ENCODE measurements around the gene CDC37L1.

CDC37L1 gene

GRCh38 chr9:4713849-4714248, 34.5 kb downstream of the CDC37L1 start:
- no peak for DNase-seq (ENCODE audit: low read depth in 2 of 3, low spot score in 2 of 3)

GRCh38 chr9:4714266-4715016, 35.1 kb downstream of the CDC37L1 start:
- no peak for DNase-seq (ENCODE audit: low read depth in 2 of 3, low spot score in 2 of 3)

GRCh38 chr9:4716163-4716562, 36.8 kb downstream of the CDC37L1 start:
- DNase-seq (ENCODE audit: low read depth in 2 of 3, low spot score in 2 of 3): no peak

GRCh38 chr9:4717815-4718214, 38.4 kb downstream of the CDC37L1 start:
- DNase-seq (ENCODE audit: low read depth in 2 of 3, low spot score in 2 of 3): no peak

- no peak for DNase-seq (ENCODE audit: low read depth in 2 of 3, low spot score in 2 of 3)
These were observed 39.5 kb downstream of the CDC37L1 start for GRCh38 chr9:4718911-4719310.

GRCh38 chr9:4721736-4722135, 42.4 kb downstream of the CDC37L1 start:
- no peak for DNase-seq (ENCODE audit: low read depth in 2 of 3, low spot score in 2 of 3)

GRCh38 chr9:4725706-4726442, 46.5 kb downstream of the CDC37L1 start:
- DNase-seq (ENCODE audit: low read depth in 2 of 3, low spot score in 2 of 3): no peak

- no peak for DNase-seq (ENCODE audit: low read depth in 2 of 3, low spot score in 2 of 3)
These were observed 48.2 kb downstream of the CDC37L1 start for GRCh38 chr9:4727593-4727992.

- no peak for DNase-seq (ENCODE audit: low read depth in 2 of 3, low spot score in 2 of 3)
These were observed 53.5 kb downstream of the CDC37L1 start for GRCh38 chr9:4732890-4733289.

- DNase-seq (ENCODE audit: low read depth in 2 of 3, low spot score in 2 of 3): no peak
These were observed 54.8 kb downstream of the CDC37L1 start for GRCh38 chr9:4734150-4734549.

- no peak for DNase-seq (ENCODE audit: low read depth in 2 of 3, low spot score in 2 of 3)
These were observed 59.7 kb downstream of the CDC37L1 start for GRCh38 chr9:4738866-4739586.

- no peak for DNase-seq (ENCODE audit: low read depth in 2 of 3, low spot score in 2 of 3)
These were observed 60.4 kb downstream of the CDC37L1 start for GRCh38 chr9:4739587-4740387.

- no peak for DNase-seq (ENCODE audit: low read depth in 2 of 3, low spot score in 2 of 3)
These were observed 60.9 kb downstream of the CDC37L1 start for GRCh38 chr9:4740388-4740637.

GRCh38 chr9:4740638-4741364, 61.4 kb downstream of the CDC37L1 start, which contains the start of gene AK3:
TSS of gene AK3 (minus strand) at chr9:4741202. CDS start at chr9:4741087, 115 bp downstream.
- peak; percentile 67 to 78 (median 69) for DNase-seq (ENCODE audit: low read depth in 2 of 3, low spot score in 2 of 3)

- DNase-seq (ENCODE audit: low read depth in 2 of 3, low spot score in 2 of 3): no peak
These were observed 62.2 kb downstream of the CDC37L1 start for GRCh38 chr9:4741365-4742089.

GRCh38 chr9:4742246-4742645, 62.9 kb downstream of the CDC37L1 start:
- DNase-seq (ENCODE audit: low read depth in 2 of 3, low spot score in 2 of 3): no peak

GRCh38 chr9:4743131-4743875, 63.9 kb downstream of the CDC37L1 start:
- no peak for DNase-seq (ENCODE audit: low read depth in 2 of 3, low spot score in 2 of 3)

- DNase-seq (ENCODE audit: low read depth in 2 of 3, low spot score in 2 of 3): no peak
These were observed 67.1 kb downstream of the CDC37L1 start for GRCh38 chr9:4746278-4747030.

- no peak for DNase-seq (ENCODE audit: low read depth in 2 of 3, low spot score in 2 of 3)
These were observed 69.2 kb downstream of the CDC37L1 start for GRCh38 chr9:4748612-4749011.
